Activated B cell treated with CpG ODN at 0.5 μM for 24 hours (primary cell): ENCODE data around the gene MLLT1. TPM values are rescaled to one million over a fixed set of nuclear protein-coding genes. Genes with fewer than 3 reads are reported as not detected.
A peak's percentile ranks its signal among the peaks of the same experiment; 100 is the strongest.

Experiments used
- ATAC-seq: fragments of 200-7000 bp; cut with Tn5 transposase; one replicate; pipeline ENCODE4 v1.10.0; 2021; ENCODE audit warnings: low read depth, mild to moderate bottlenecking, moderate library complexity
- CTCF ChIA-PET: fragments of 350-600 bp; sonication (Branson Sonifier 250); formaldehyde crosslinking; loops from one replicate; lab custom pipeline; 2021; ENCODE audit warnings: antibody characterized with exemption; lab: Charles Lee
- POLR2A ChIA-PET: fragments of 350-600 bp; sonication (Branson Sonifier 250); formaldehyde crosslinking; loops from one replicate; lab custom pipeline; 2021; ENCODE audit warnings: antibody characterized with exemption; lab: Charles Lee
- DNase-seq: peaks from one replicate; pipeline ENCODE4 v3.0.0; 2022
- H3K27ac Mint-ChIP-seq: one replicate; pipeline ENCODE4 v1.8.0; 2020; ENCODE audit warnings: mixed read lengths
- H3K27me3 Mint-ChIP-seq: one replicate; pipeline ENCODE4 v1.8.0; 2021; ENCODE audit warnings: mixed read lengths
- H3K36me3 Mint-ChIP-seq: one replicate; pipeline ENCODE4 v1.8.0; 2021; ENCODE audit warnings: low read depth, mixed read lengths
- H3K4me1 Mint-ChIP-seq: one replicate; pipeline ENCODE4 v1.8.0; 2021; ENCODE audit warnings: mixed read lengths
- H3K4me3 Mint-ChIP-seq: one replicate; pipeline ENCODE4 v1.8.0; 2020; ENCODE audit warnings: mild to moderate bottlenecking, mixed read lengths
- H3K9me3 Mint-ChIP-seq: one replicate; pipeline ENCODE4 v1.8.0; 2020; ENCODE audit warnings: mixed read lengths
- CTCF ChIP-seq: fragments of 200-600 bp; IDR thresholded peaks from one replicate; pipeline ENCODE4 v1.8.0; 2022; ENCODE audit warnings: antibody characterized with exemption, mild to moderate bottlenecking
- intact Hi-C: fragments of 100-400 bp; cut with micrococcal nuclease; formaldehyde crosslinking; loops from one replicate; pipeline ENCODE4 v1.15.1; 2024
- total RNA-seq: library from RNA; stranded (reverse); gene quantifications from 2 replicates; pipeline ENCODE4 v1.2.3, GENCODE V29; 2022

MLLT1 gene
- total RNA-seq, 1 donor from 2014 or later, result 41.3 TPM

- DNase-seq, result no peak
- ChIA-PET CTCF (interaction anchor here (1.0 kb wide), 1 partner anchor 13 kb away, joined by 3 read pairs; no protein-coding TSS in a partner anchor), POLR2A (no interaction called here)
- intact Hi-C loops, result no loop called here
- H3K27me3 Mint-ChIP-seq, result no peaks in the 10 kb centered on the region
- no peaks in the 10 kb centered on the region for H3K9me3 Mint-ChIP-seq
- H3K27ac Mint-ChIP-seq, result no peak overlapping the region
- no peak overlapping the region for H3K4me3 Mint-ChIP-seq
- TF ChIP-seq CTCF, result no peak
- H3K4me1 Mint-ChIP-seq, result peaks cover 17% of the 10 kb centered on the region
- ATAC-seq, result no peak
- H3K36me3 Mint-ChIP-seq, result no peaks in the 10 kb centered on the region
Observed at GRCh38 chr19:6204866-6205723, 74.7 kb downstream of the MLLT1 start.

- peaks cover 2% of the 10 kb centered on the region for H3K36me3 Mint-ChIP-seq
- H3K27me3 Mint-ChIP-seq, result no peaks in the 10 kb centered on the region
- no peak for ATAC-seq
- POLR2A ChIA-PET, result interaction anchor here (0.7 to 0.8 kb wide), 2 partner anchors 10 to 169 kb away, joined by 4 to 5 read pairs; partner anchors contain the start of gene ALKBH7
- peaks cover 23% of the 10 kb centered on the region for H3K4me1 Mint-ChIP-seq
- no peak for TF ChIP-seq CTCF
- H3K9me3 Mint-ChIP-seq, result no peaks in the 10 kb centered on the region
- CTCF ChIA-PET, result interaction anchor here (1.0 kb wide), 1 partner anchor 14 kb away, joined by 3 read pairs; no protein-coding TSS in a partner anchor
- H3K27ac Mint-ChIP-seq, result no peak overlapping the region
- intact Hi-C loops, result no loop called here
- DNase-seq, result no peak
- H3K4me3 Mint-ChIP-seq, result no peak overlapping the region
Observed at GRCh38 chr19:6204212-6204611, 75.6 kb downstream of the MLLT1 start.

GRCh38 chr19:6199240-6199994 is 80.4 kb downstream of the MLLT1 start:
- intact Hi-C loops, result loop anchor here (1.0 to 2.0 kb wide), 4 partner anchors 81 to 538 kb away; partner anchors contain the start of genes GPR108, GTF2F1 and KHSRP
- ATAC-seq (peak; percentile 86), DNase-seq (peak; percentile 99)
- no peaks in the 10 kb centered on the region for H3K9me3 Mint-ChIP-seq
- peak overlapping the region; percentile 95 for H3K4me3 Mint-ChIP-seq
- TF ChIP-seq CTCF, result no peak
- peaks cover 33% of the 10 kb centered on the region for H3K4me1 Mint-ChIP-seq
- H3K36me3 Mint-ChIP-seq, result peaks cover 4% of the 10 kb centered on the region
- ChIA-PET POLR2A (interaction anchor here (0.7 to 1.5 kb wide), 2 partner anchors 225 to 602 kb away, joined by 4 to 6 read pairs; partner anchors contain the start of gene KHSRP), CTCF (interaction anchor here (0.6 to 1.1 kb wide), 2 partner anchors 155 to 664 kb away, joined by 3 read pairs; no protein-coding TSS in a partner anchor)
- H3K27ac Mint-ChIP-seq, result peak overlapping the region; percentile 85
- no peaks in the 10 kb centered on the region for H3K27me3 Mint-ChIP-seq

GRCh38 chr19:6198896-6199239 is 80.9 kb downstream of the MLLT1 start:
- Mint-ChIP-seq H3K27ac (peak overlapping the region; percentile 85), H3K9me3 (no peaks in the 10 kb centered on the region), H3K4me1 (peaks cover 28% of the 10 kb centered on the region), H3K4me3 (peak overlapping the region; percentile 95), H3K27me3 (no peaks in the 10 kb centered on the region), H3K36me3 (peaks cover 4% of the 10 kb centered on the region)
- intact Hi-C loops, result loop anchor here (1.0 to 2.0 kb wide), 4 partner anchors 81 to 538 kb away; partner anchors contain the start of genes GPR108, GTF2F1 and KHSRP
- POLR2A ChIA-PET, result interaction anchor here (0.7 to 1.5 kb wide), 2 partner anchors 226 to 633 kb away, joined by 6 to 9 read pairs; partner anchors contain the start of gene KHSRP
- ATAC-seq, result no peak
- DNase-seq, result no peak
- CTCF ChIA-PET, result interaction anchor here (1.1 kb wide), 1 partner anchor 665 kb away, joined by 3 read pairs; no protein-coding TSS in a partner anchor
- TF ChIP-seq CTCF, result no peak
